ENCODE results near the gene CDC42BPB. TPM values are rescaled to one million over a fixed set of nuclear protein-coding genes. Genes with fewer than 3 reads are reported as not detected.

CDC42BPB gene
- total RNA-seq, 1 donor from 2014 or later: 48.2 TPM

- Histone ChIP-seq H3K9ac (no peak overlapping the region), H3K9me3 (ENCODE audit: low read depth) (no peaks in the 10 kb centered on the region), H3K79me2 (ENCODE audit: low read depth) (no peaks in the 10 kb centered on the region), H3F3A (ENCODE audit: low read depth) (peaks cover 14% of the 10 kb centered on the region), H3K27ac (no peak overlapping the region), H3K27me3 (no peaks in the 10 kb centered on the region), H3K4me1 (peaks cover 10% of the 10 kb centered on the region), H4K20me1 (ENCODE audit: low read depth) (peaks cover 5% of the 10 kb centered on the region), H3K36me3 (no peaks in the 10 kb centered on the region), H2AFZ (replicated peaks) (no peak overlapping the region), H3K4me3 (no peak overlapping the region), H3K4me2 (no peak overlapping the region)
- no peak for TF ChIP-seq EZH2 (IDR thresholded peaks at IDR 0.05)
- peak; percentile 13 for TF ChIP-seq CTCF (IDR thresholded peaks at IDR 0.05)
- TF ChIP-seq EZH2phosphoT487 (IDR thresholded peaks at IDR 0.05): no peak
- H3K27me3 Mint-ChIP-seq (ENCODE audit: insufficient read depth, low read depth): no peaks in the 10 kb centered on the region
- no peaks in the 10 kb centered on the region for H3K9me3 Mint-ChIP-seq
- H3K36me3 Mint-ChIP-seq: peaks cover 26% of the 10 kb centered on the region
- DNase-seq (ENCODE audit: low spot score): no peak
- H3K27ac Mint-ChIP-seq: no peak overlapping the region
- H3K4me3 Mint-ChIP-seq: no peak overlapping the region
- peaks cover 5% of the 10 kb centered on the region for H3K4me1 Mint-ChIP-seq
Observed at GRCh38 chr14:102975662-102976061, 81.7 kb downstream of the CDC42BPB start.

- Mint-ChIP-seq H3K27ac (peak overlapping the region; percentile 84), H3K36me3 (peaks cover 37% of the 10 kb centered on the region), H3K9me3 (no peaks in the 10 kb centered on the region), H3K4me3 (no peak overlapping the region), H3K4me1 (peaks cover 5% of the 10 kb centered on the region), H3K27me3 (ENCODE audit: insufficient read depth, low read depth) (peaks cover 2% of the 10 kb centered on the region)
- TF ChIP-seq EZH2 (IDR thresholded peaks at IDR 0.05): no peak
- TF ChIP-seq EZH2phosphoT487 (IDR thresholded peaks at IDR 0.05): no peak
- TF ChIP-seq CTCF (IDR thresholded peaks at IDR 0.05): no peak
- no peak overlapping the region for H3K4me3 ChIP-seq
- no peak for DNase-seq (ENCODE audit: low spot score)
- H3K79me2 ChIP-seq (ENCODE audit: low read depth): no peaks in the 10 kb centered on the region
- no peaks in the 10 kb centered on the region for H3K27me3 ChIP-seq
- no peaks in the 10 kb centered on the region for H3K36me3 ChIP-seq
- H4K20me1 ChIP-seq (ENCODE audit: low read depth): peaks cover 5% of the 10 kb centered on the region
- H3K9me3 ChIP-seq (ENCODE audit: low read depth): no peaks in the 10 kb centered on the region
- no peak overlapping the region for H3K4me2 ChIP-seq
- peaks cover 10% of the 10 kb centered on the region for H3K4me1 ChIP-seq
- H3F3A ChIP-seq (ENCODE audit: low read depth): peaks cover 14% of the 10 kb centered on the region
- H3K9ac ChIP-seq: no peak overlapping the region
- no peak overlapping the region for H3K27ac ChIP-seq
- no peak overlapping the region for H2AFZ ChIP-seq (replicated peaks)
Observed at GRCh38 chr14:102973706-102974285, 83.6 kb downstream of the CDC42BPB start.

- Histone ChIP-seq H3K4me1 (no peaks in the 10 kb centered on the region), H3K9me3 (ENCODE audit: low read depth) (no peaks in the 10 kb centered on the region), H3K4me2 (no peak overlapping the region), H3K27ac (no peak overlapping the region), H3K79me2 (ENCODE audit: low read depth) (no peaks in the 10 kb centered on the region), H3F3A (ENCODE audit: low read depth) (peaks cover 7% of the 10 kb centered on the region), H3K4me3 (no peak overlapping the region), H4K20me1 (ENCODE audit: low read depth) (peaks cover 5% of the 10 kb centered on the region), H3K9ac (no peak overlapping the region), H3K27me3 (no peaks in the 10 kb centered on the region), H2AFZ (replicated peaks) (no peak overlapping the region), H3K36me3 (no peaks in the 10 kb centered on the region)
- H3K27ac Mint-ChIP-seq: peak overlapping the region; percentile 76
- no peaks in the 10 kb centered on the region for H3K4me1 Mint-ChIP-seq
- H3K27me3 Mint-ChIP-seq (ENCODE audit: insufficient read depth, low read depth): peaks cover 2% of the 10 kb centered on the region
- H3K9me3 Mint-ChIP-seq: no peaks in the 10 kb centered on the region
- no peak for DNase-seq (ENCODE audit: low spot score)
- TF ChIP-seq EZH2 (IDR thresholded peaks at IDR 0.05) (no peak), CTCF (IDR thresholded peaks at IDR 0.05) (no peak), EZH2phosphoT487 (IDR thresholded peaks at IDR 0.05) (no peak)
- peaks cover 42% of the 10 kb centered on the region for H3K36me3 Mint-ChIP-seq
- no peak overlapping the region for H3K4me3 Mint-ChIP-seq
Observed at GRCh38 chr14:102971836-102972606, 85.3 kb downstream of the CDC42BPB start.

Data from neural progenitor cell (in vitro differentiated cells).